ENCODE data around the gene MRPS22. TPM values are rescaled to one million over a fixed set of nuclear protein-coding genes. Genes with fewer than 3 reads are reported as not detected.
A peak's percentile ranks its signal among the peaks of the same experiment; 100 is the strongest.

Gene MRPS22
- total and polyA plus RNA-seq, 8 donors, result 28.4 to 63.0 (median 56.5) TPM

- TF ChIP-seq CTCF (IDR thresholded peaks at IDR 0.05), result no peak
- intact Hi-C loops (cut with DNase I), result no loop called here
These were observed 3.0 kb upstream of the MRPS22 start for GRCh38 chr3:139340784-139341183.

GRCh38 chr3:139342054-139342453 lies 1.8 kb upstream of the MRPS22 start:
- intact Hi-C loops (cut with DNase I), result no loop called here
- Histone ChIP-seq H3K27me3 (peaks cover 0 to 6% of the 10 kb centered on the region in 2 donors), H3K27ac (no peak overlapping the region), H3K9me3 (no peaks in the 10 kb centered on the region), H3K36me3 (peaks cover 0 to 3% of the 10 kb centered on the region in 2 donors), H3K4me3 (no peak overlapping the region), H3K4me1 (peaks cover 11 to 17% of the 10 kb centered on the region in 2 donors)
- ATAC-seq (no peak), DNase-seq (no peak)
- TF ChIP-seq CTCF (IDR thresholded peaks at IDR 0.05), result no peak

More at GRCh38 chr3:139340784-139341183, 3.0 kb upstream of the MRPS22 start:
- Histone ChIP-seq H3K9me3 (no peaks in the 10 kb centered on the region), H3K4me3 (no peak overlapping the region), H3K27me3 (peaks cover 0 to 6% of the 10 kb centered on the region in 2 donors), H3K27ac (no peak overlapping the region), H3K36me3 (no peaks in the 10 kb centered on the region), H3K4me1 (peaks cover 11 to 17% of the 10 kb centered on the region in 2 donors)
- no peak for DNase-seq
- ATAC-seq, result no peak

GRCh38 chr3:139346771-139347170 lies 3.0 kb downstream of the MRPS22 start:
- Histone ChIP-seq H3K4me3 (no peak overlapping the region), H3K9me3 (no peaks in the 10 kb centered on the region), H3K27me3 (no peaks in the 10 kb centered on the region), H3K36me3 (peaks cover 0 to 50% of the 10 kb centered on the region in 2 donors), H3K4me1 (peaks cover 11 to 17% of the 10 kb centered on the region in 2 donors), H3K27ac (no peak overlapping the region)
- no peak for TF ChIP-seq CTCF (IDR thresholded peaks at IDR 0.05)
- ATAC-seq, result no peak
- no peak for DNase-seq
- intact Hi-C loops (cut with DNase I), result no loop called here

- ATAC-seq (peak; percentile 90), DNase-seq (no peak)
- peak in 1 of 2 donors; percentile 28 for TF ChIP-seq CTCF (IDR thresholded peaks at IDR 0.05)
- intact Hi-C loops (cut with DNase I), result no loop called here
- H3K4me1 ChIP-seq, result no peaks in the 10 kb centered on the region
- H3K4me3 ChIP-seq, result no peak overlapping the region
- no peaks in the 10 kb centered on the region for H3K9me3 ChIP-seq
- H3K27ac ChIP-seq, result no peak overlapping the region
- no peaks in the 10 kb centered on the region for H3K27me3 ChIP-seq
- peaks cover 3 to 100% of the 10 kb centered on the region in 2 donors for H3K36me3 ChIP-seq
These were observed 10.2 kb downstream of the MRPS22 start for GRCh38 chr3:139353920-139354556.

GRCh38 chr3:139354661-139355060 lies 10.8 kb downstream of the MRPS22 start:
- no peak for TF ChIP-seq CTCF (IDR thresholded peaks at IDR 0.05)
- no peak for ATAC-seq
- intact Hi-C loops (cut with DNase I), result no loop called here
- no peak for DNase-seq
- Histone ChIP-seq H3K27ac (no peak overlapping the region), H3K36me3 (peaks cover 4 to 100% of the 10 kb centered on the region in 2 donors), H3K9me3 (no peaks in the 10 kb centered on the region), H3K27me3 (no peaks in the 10 kb centered on the region), H3K4me1 (no peaks in the 10 kb centered on the region), H3K4me3 (no peak overlapping the region)
